IMR-90 (cell line): ENCODE results near the gene PISD. TPM values are rescaled to one million over a fixed set of nuclear protein-coding genes. Genes with fewer than 3 reads are reported as not detected.

Experiments
- ATAC-seq: fragments of 200-7000 bp; cut with Tn5 transposase; 2 replicates; pipeline ENCODE4 v1.9.1; 2020; ENCODE audit warnings: low read depth, mild to moderate bottlenecking, moderate library complexity
- BruUV-seq: library from RNA; stranded (reverse); fragments of 400-500 nt; replicated peaks from 2 replicates; lab custom pipeline; 2021; lab: Mats Ljungman, UMichigan
- CTCF ChIA-PET: fragments of 300-600 bp; formaldehyde crosslinking; extraction: SDS; loops from one replicate; lab custom pipeline; 2021; ENCODE audit warnings: antibody characterized with exemption; lab: Yijun Ruan, JAX
- POLR2A ChIA-PET: fragments of 300-600 bp; sonication (Branson Sonifier 250); formaldehyde crosslinking; loops from one replicate; lab custom pipeline; 2022; ENCODE audit warnings: antibody characterized with exemption; ENCODE audit not compliant: unreplicated experiment; lab: Charles Lee
- DNase-seq: peaks from one replicate; pipeline ENCODE4 v3.0.0; 2013
- H2AFZ ChIP-seq: replicated peaks from 2 replicates; pipeline ENCODE3; 2013; ENCODE audit warnings: low read length, mild to moderate bottlenecking; ENCODE audit not compliant: poor library complexity
- H2AK5ac ChIP-seq: 2 replicates; pipeline ENCODE4 v1.6.1; 2013; ENCODE audit warnings: low read depth, low read length, inconsistent platforms
- H2AK9ac ChIP-seq: replicated peaks from 2 replicates; pipeline ENCODE3; 2013; ENCODE audit warnings: mild to moderate bottlenecking, low read depth, low read length, moderate library complexity; ENCODE audit not compliant: poor library complexity
- H2BK120ac ChIP-seq: 2 replicates; pipeline ENCODE4 v1.6.1; 2013; ENCODE audit warnings: low read depth, low read length, inconsistent platforms
- H2BK15ac ChIP-seq: 3 replicates; pipeline ENCODE4 v1.6.1; 2013; ENCODE audit warnings: low read depth, low read length, inconsistent platforms
- H2BK20ac ChIP-seq: 2 replicates; pipeline ENCODE4 v1.6.1; 2013; ENCODE audit warnings: low read depth, mild to moderate bottlenecking, inconsistent platforms, low read length, moderate library complexity
- H2BK5ac ChIP-seq: 2 replicates; pipeline ENCODE4 v1.6.1; 2013; ENCODE audit warnings: mild to moderate bottlenecking, low read depth, low read length, inconsistent platforms; ENCODE audit not compliant: poor library complexity, severe bottlenecking
- H3K14ac ChIP-seq: replicated peaks from 2 replicates; pipeline ENCODE4 v1.6.1; 2013; ENCODE audit warnings: low read depth, low read length, inconsistent platforms
- H3K18ac ChIP-seq: 2 replicates; pipeline ENCODE4 v1.6.1; 2013; ENCODE audit warnings: low read depth, low read length, control low read depth
- H3K23ac ChIP-seq: 2 replicates; pipeline ENCODE4 v1.6.1; 2013; ENCODE audit warnings: low read depth, low read length, inconsistent platforms
- H3K27ac ChIP-seq: 2 replicates; pipeline ENCODE4 v1.5.1; 2013; ENCODE audit warnings: mild to moderate bottlenecking, control low read depth, low read length; ENCODE audit not compliant: insufficient read depth
- H3K27me3 ChIP-seq: 2 replicates; pipeline ENCODE4 v1.6.1; 2013; ENCODE audit warnings: low read length; ENCODE audit not compliant: control insufficient read depth, insufficient read depth
- H3K36me3 ChIP-seq: 2 replicates; pipeline ENCODE4 v1.6.1; 2013; ENCODE audit warnings: low read length, mixed read lengths; ENCODE audit not compliant: control insufficient read depth, insufficient read depth
- H3K4ac ChIP-seq: 2 replicates; pipeline ENCODE4 v1.6.1; 2013; ENCODE audit warnings: low read depth, low read length, inconsistent platforms
- H3K4me1 ChIP-seq: 2 replicates; pipeline ENCODE4 v1.6.1; 2013; ENCODE audit warnings: low read length, mixed read lengths; ENCODE audit not compliant: control insufficient read depth, insufficient read depth
- H3K4me2 ChIP-seq: 2 replicates; pipeline ENCODE4 v1.6.1; 2013; ENCODE audit warnings: low read depth, mild to moderate bottlenecking, control low read depth, low read length, moderate library complexity
- H3K4me3 ChIP-seq: 2 replicates; pipeline ENCODE4 v1.5.1; 2013; ENCODE audit warnings: low read depth, mild to moderate bottlenecking, control low read depth, low read length, moderate library complexity; ENCODE audit not compliant: insufficient read depth
- H3K56ac ChIP-seq: 2 replicates; pipeline ENCODE4 v1.6.1; 2013; ENCODE audit warnings: low read length, inconsistent platforms; ENCODE audit not compliant: insufficient read depth; ENCODE audit errors: extremely low read depth
- H3K79me1 ChIP-seq, 2 experiments: 2 replicates each; pipeline ENCODE4 v1.6.1; 2013; ENCODE audit warnings: low read length in 2 of 2, inconsistent platforms in 1 of 2, low read depth in 1 of 2
- H3K9ac ChIP-seq: 2 replicates; pipeline ENCODE4 v1.6.1; 2013; ENCODE audit warnings: low read depth, low read length, control low read depth
- H3K9me1 ChIP-seq: 2 replicates; pipeline ENCODE4 v1.6.1; 2013; ENCODE audit warnings: low read length, inconsistent platforms; ENCODE audit not compliant: insufficient read depth
- H3K9me3 ChIP-seq: 2 replicates; pipeline ENCODE4 v1.6.1; 2013; ENCODE audit warnings: low read length; ENCODE audit not compliant: control insufficient read depth, insufficient read depth
- H4K20me1 ChIP-seq: 2 replicates; pipeline ENCODE4 v1.6.1; 2013; ENCODE audit warnings: low read length, inconsistent platforms; ENCODE audit not compliant: insufficient read depth
- H4K5ac ChIP-seq: 2 replicates; pipeline ENCODE4 v1.6.1; 2013; ENCODE audit warnings: mild to moderate bottlenecking, low read depth, low read length, control low read depth
- H4K8ac ChIP-seq, 2 experiments: 2 replicates each; pipeline ENCODE4 v1.6.1; 2013; ENCODE audit warnings: low read depth in 2 of 2, low read length in 2 of 2, control low read depth in 1 of 2, inconsistent platforms in 1 of 2
- H4K91ac ChIP-seq: 2 replicates; pipeline ENCODE4 v1.6.1; 2013; ENCODE audit warnings: low read depth, low read length, inconsistent platforms; ENCODE audit not compliant: insufficient read depth
- CEBPB ChIP-seq: IDR thresholded peaks from 2 replicates; pipeline ENCODE4 v1.6.1; 2012; ENCODE audit warnings: low read depth, low read length, improper control_type of control experiment
- WGBS, 2 experiments: methylation state at CpG; one replicate each; pipeline versions ENCODE4 v1.1.5 to v1.1.7; 2013; ENCODE audit warnings: missing lambda C conversion rate in 2 of 2; ENCODE audit not compliant: insufficient read length in 1 of 2; ENCODE audit errors: extremely low coverage in 2 of 2; 5-methylcytosine and 5-hydroxymethylcytosine counted together
- dilution Hi-C: fragments of 300-500 bp; cut with HindIII; formaldehyde crosslinking; loops from one replicate; pipeline ENCODE4 v1.14.3; 2018; ENCODE audit warnings: low sequenced_read_pairs; ENCODE audit not compliant: unreplicated experiment
- in situ Hi-C: fragments of 300-500 bp; cut with MboI; formaldehyde crosslinking; loops from 3 replicates; pipeline ENCODE4 v1.14.3; 2019; ENCODE audit warnings: low sequenced_read_pairs, inconsistent platforms, mixed read lengths
- intact Hi-C: fragments of 100-400 bp; cut with micrococcal nuclease; formaldehyde crosslinking; loops from 2 replicates; pipeline ENCODE4 v1.10.0; 2022
- polyA plus RNA-seq, 3 experiments: library from polyadenylated mRNA; depleted of rRNA; stranded (reverse); fragments of >200 nt; gene quantifications; 2 replicates each; pipeline ENCODE4 v1.2.3, GENCODE V29; 2012; ENCODE audit warnings: low replicate concordance in 1 of 3
- total RNA-seq: library from RNA; depleted of rRNA; stranded (reverse); fragments of >200 nt; gene quantifications from 2 replicates; pipeline ENCODE4 v1.2.3, GENCODE V29; 2012

PISD gene
- total and polyA plus RNA-seq, 2 of the 4 experiments (the other 2 are of a cell fraction), result 34.1 to 48.8 TPM

DNA sequence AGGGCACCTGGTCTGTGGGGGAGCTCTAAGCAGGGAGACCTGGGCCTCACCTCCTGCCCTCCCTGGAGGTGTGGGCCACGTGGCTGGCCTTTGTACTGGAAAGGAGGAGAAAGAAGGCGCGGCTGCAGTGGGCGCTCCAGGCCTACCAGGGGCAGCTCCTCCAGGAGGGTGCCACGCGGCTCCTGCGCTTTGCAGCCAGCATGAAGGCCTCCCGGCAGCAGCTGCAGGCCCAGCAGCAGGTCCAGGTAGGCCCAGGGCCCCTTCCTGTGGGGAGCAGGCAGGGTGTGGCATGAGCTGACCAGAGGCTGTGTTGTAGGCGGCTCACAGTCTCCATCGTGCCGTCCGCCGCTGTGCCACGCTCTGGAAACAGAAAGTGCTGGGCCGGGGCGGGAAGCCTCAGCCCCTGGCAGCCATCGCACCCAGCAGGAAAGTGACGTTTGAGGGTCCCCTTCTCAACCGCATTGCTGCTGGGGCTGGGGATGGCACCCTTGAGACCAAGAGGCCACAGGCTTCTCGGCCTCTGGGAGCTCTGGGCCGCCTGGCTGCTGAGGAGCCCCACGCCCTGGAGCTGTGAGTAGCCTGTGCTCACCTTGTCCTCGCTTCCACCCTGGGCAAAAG, 48.6 kb downstream of the PISD start:
- in situ Hi-C loops, result no loop called here
- H4K20me1 ChIP-seq, result peaks cover 2% of the 10 kb centered on the region; the same call in 1 of the 2 replicates
- CTCF ChIA-PET, result no interaction called here
- POLR2A ChIA-PET, result interaction anchor here (1.0 kb wide), 1 partner anchor 11 kb away, joined by 3 read pairs; no protein-coding TSS in a partner anchor
- H3K14ac ChIP-seq, result no peak overlapping the region
- no peaks in the 10 kb centered on the region for H3K79me1 ChIP-seq
- intact Hi-C loops, result no loop called here
- no peak overlapping the region for H2BK15ac ChIP-seq
- H3K4me3 ChIP-seq, result no peak overlapping the region
- no peak overlapping the region for H2AFZ ChIP-seq
- no peak overlapping the region for H3K4ac ChIP-seq
- no peak overlapping the region for H2BK20ac ChIP-seq
- TF ChIP-seq CEBPB, result no peak
- H3K9ac ChIP-seq, result no peak overlapping the region
- no peak overlapping the region for H3K56ac ChIP-seq
- no peak overlapping the region for H3K27ac ChIP-seq
- no peak overlapping the region for H4K5ac ChIP-seq
- no peak overlapping the region for H3K23ac ChIP-seq
- no peak overlapping the region for H4K8ac ChIP-seq
- WGBS, 2 experiments, result 95% methylated on average over 16 of the region's 23 CpGs; no CpG with 5 or more reads in 1 of the 2 experiments
- H3K27me3 ChIP-seq, result no peaks in the 10 kb centered on the region
- no TSS peak for BruUV-seq
- no peak overlapping the region for H3K18ac ChIP-seq
- no peak overlapping the region for H2AK9ac ChIP-seq
- H2AK5ac ChIP-seq, result no peak overlapping the region
- H3K4me2 ChIP-seq, result no peak overlapping the region
- H2BK5ac ChIP-seq, result no peak overlapping the region
- no peak overlapping the region for H4K91ac ChIP-seq
- peaks cover 13% of the 10 kb centered on the region; the same call in 1 of the 2 replicates for H3K36me3 ChIP-seq
- peaks cover 3% of the 10 kb centered on the region; the same call in 1 of the 2 replicates for H3K9me1 ChIP-seq
- dilution Hi-C loops, result no loop called here
- no peaks in the 10 kb centered on the region for H3K9me3 ChIP-seq
- no peak overlapping the region for H2BK120ac ChIP-seq
- no peak for ATAC-seq
- H3K4me1 ChIP-seq, result peaks cover 10% of the 10 kb centered on the region
- DNase-seq, result no peak
